Thoracic aorta (tissue), 2 donors: Measurements from ENCODE around the gene MARCKSL1. TPM values are rescaled to one million over a fixed set of nuclear protein-coding genes. Genes with fewer than 3 reads are reported as not detected.
"Not testable (repeated sequence)": the region's sequence is repeated elsewhere in the genome, so short reads cannot be mapped to it uniquely, and the experiment has no call there.

Experiments used
- ATAC-seq: fragments of 150-250 bp; one replicate; pipeline ENCODE4 v1.8.0; 2017; ENCODE audit warnings: low read depth; ENCODE audit not compliant: insufficient number of reproducible peaks, low FRiP score
- DNase-seq: peaks from one replicate; pipeline ENCODE4 v3.0.0-alpha.2; 2020; ENCODE audit warnings: low spot score
- H3K27ac ChIP-seq, 2 donors: fragments of 200-600 bp; sonication (generic); 1 replicate in 1 of 2; 2 replicates in 1 of 2; pipeline ENCODE4 v1.5.1; 2016; ENCODE audit warnings: mild to moderate bottlenecking in 2 of 2, moderate library complexity in 2 of 2
- H3K27me3 ChIP-seq: fragments of 200-600 bp; sonication (generic); replicated peaks from 2 replicates; pipeline ENCODE4 v1.6.0; 2016; ENCODE audit warnings: mild to moderate bottlenecking; ENCODE audit not compliant: insufficient read depth
- H3K36me3 ChIP-seq: fragments of 200-600 bp; sonication (generic); one replicate; pipeline ENCODE4 v1.5.1; 2016
- H3K4me1 ChIP-seq, 2 donors: fragments of 200-600 bp; sonication (generic); 1 replicate in 1 of 2; 2 replicates in 1 of 2; pipeline versions ENCODE4 v1.5.1 to v1.6.0; 2016; ENCODE audit warnings: low read depth in 2 of 2, mild to moderate bottlenecking in 1 of 2; ENCODE audit not compliant: control insufficient read depth in 1 of 2
- H3K4me3 ChIP-seq: fragments of 200-600 bp; sonication (generic); 2 replicates; pipeline ENCODE4 v1.5.1; 2016; ENCODE audit warnings: mild to moderate bottlenecking
- H3K9me3 ChIP-seq: fragments of 200-600 bp; sonication (generic); 2 replicates; pipeline ENCODE4 v1.5.1; 2016
- CTCF ChIP-seq: fragments of 200-600 bp; sonication (generic); IDR thresholded peaks from one replicate; pipeline ENCODE4 v1.5.1; 2019; ENCODE audit warnings: antibody characterized with exemption
- total RNA-seq, 2 donors: library from RNA; depleted of rRNA; stranded (reverse); fragments of >200 nt; gene quantifications; one replicate each; pipeline versions ENCODE4 v1.1.0 to v1.2.3, GENCODE V29; 2016

MARCKSL1 gene
- total RNA-seq, 2 donors from 2014 or later, result 3.7 to 10.9 TPM

- Histone ChIP-seq H3K36me3 (no peaks in the 10 kb centered on the region), H3K4me1 (peaks cover 13 to 24% of the 10 kb centered on the region in 2 donors), H3K27me3 (no peaks in the 10 kb centered on the region), H3K4me3 (no peak overlapping the region), H3K27ac (no peak overlapping the region), H3K9me3 (no peaks in the 10 kb centered on the region)
- no peak for TF ChIP-seq CTCF
- no peak for DNase-seq
- no peak for ATAC-seq
These were observed 20.4 kb upstream of the MARCKSL1 start for GRCh38 chr1:32356478-32356877.

GRCh38 chr1:32355778-32356177, 19.7 kb upstream of the MARCKSL1 start:
- not testable (repeated sequence) for H3K27ac ChIP-seq, DNase-seq, H3K4me3 ChIP-seq, H3K27me3 ChIP-seq, H3K9me3 ChIP-seq, ATAC-seq, H3K36me3 ChIP-seq
- H3K4me1 ChIP-seq, result peaks cover 13 to 28% of the 10 kb centered on the region in 2 donors

- Histone ChIP-seq H3K4me3 (no peak overlapping the region), H3K36me3 (no peaks in the 10 kb centered on the region), H3K9me3 (no peaks in the 10 kb centered on the region), H3K4me1 (peaks cover 13 to 29% of the 10 kb centered on the region in 2 donors), H3K27ac (peak overlapping the region in 1 of 2 donors; percentile 52), H3K27me3 (no peaks in the 10 kb centered on the region)
- DNase-seq (no peak), ATAC-seq (no peak)
- no peak for TF ChIP-seq CTCF
These were observed 18.0 kb upstream of the MARCKSL1 start for GRCh38 chr1:32353886-32354570.

GRCh38 chr1:32353431-32353830, 17.4 kb upstream of the MARCKSL1 start:
- ATAC-seq (no peak), DNase-seq (no peak)
- no peak for TF ChIP-seq CTCF
- H3K27ac ChIP-seq, result peak overlapping the region; percentile 0 to 52
- H3K36me3 ChIP-seq, result no peaks in the 10 kb centered on the region
- no peaks in the 10 kb centered on the region for H3K27me3 ChIP-seq
- peaks cover 13 to 29% of the 10 kb centered on the region in 2 donors for H3K4me1 ChIP-seq
- H3K4me3 ChIP-seq, result no peak overlapping the region
- H3K9me3 ChIP-seq, result no peaks in the 10 kb centered on the region

GRCh38 chr1:32352831-32353383, 16.9 kb upstream of the MARCKSL1 start:
- no peaks in the 10 kb centered on the region for H3K9me3 ChIP-seq
- peaks cover 13 to 29% of the 10 kb centered on the region in 2 donors for H3K4me1 ChIP-seq
- H3K36me3 ChIP-seq, result no peaks in the 10 kb centered on the region
- peak overlapping the region; percentile 77 for H3K4me3 ChIP-seq
- no peak for DNase-seq
- no peak for TF ChIP-seq CTCF
- ATAC-seq, result no peak
- H3K27ac ChIP-seq, result peak overlapping the region; percentile 52 to 83
- H3K27me3 ChIP-seq, result no peaks in the 10 kb centered on the region
